GM21526 (cell line): ENCODE measurements around the gene PDCD4.
"Not testable (repeated sequence)": the region's sequence is repeated elsewhere in the genome, so short reads cannot be mapped to it uniquely, and the experiment has no call there.

ENCODE experiments used
- ATAC-seq: cut with Tn5 transposase; IDR thresholded peaks from one replicate; pipeline ENCODE4 v1.9.1; 2021; ENCODE audit warnings: moderate library complexity; ENCODE audit not compliant: unreplicated experiment, low FRiP score

The PDCD4 gene

GRCh38 chr10:110880012-110880411, 8.3 kb downstream of the PDCD4 start:
- no peak for ATAC-seq

GRCh38 chr10:110881247-110881646, 9.5 kb downstream of the PDCD4 start:
- ATAC-seq = no peak

DNA sequence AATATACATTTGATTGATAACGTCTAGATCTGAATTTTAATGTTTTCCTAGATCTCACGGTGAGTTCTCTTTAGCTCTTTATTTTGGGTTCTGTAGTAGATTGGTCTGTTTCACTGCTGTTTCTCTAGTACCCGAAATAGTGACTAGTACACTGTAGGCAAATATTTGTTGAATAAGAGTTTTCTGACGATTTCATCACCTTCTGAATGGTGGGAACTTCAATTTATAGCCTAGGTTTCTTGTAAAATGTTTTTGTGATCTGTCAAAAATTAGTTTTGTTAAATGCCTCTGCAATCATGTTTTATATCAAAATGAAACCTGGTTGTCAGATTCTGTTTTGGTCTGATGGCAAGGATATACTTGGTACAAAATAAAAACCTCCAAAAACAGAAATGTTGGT, 10.2 kb downstream of the PDCD4 start:
- no peak for ATAC-seq

DNA sequence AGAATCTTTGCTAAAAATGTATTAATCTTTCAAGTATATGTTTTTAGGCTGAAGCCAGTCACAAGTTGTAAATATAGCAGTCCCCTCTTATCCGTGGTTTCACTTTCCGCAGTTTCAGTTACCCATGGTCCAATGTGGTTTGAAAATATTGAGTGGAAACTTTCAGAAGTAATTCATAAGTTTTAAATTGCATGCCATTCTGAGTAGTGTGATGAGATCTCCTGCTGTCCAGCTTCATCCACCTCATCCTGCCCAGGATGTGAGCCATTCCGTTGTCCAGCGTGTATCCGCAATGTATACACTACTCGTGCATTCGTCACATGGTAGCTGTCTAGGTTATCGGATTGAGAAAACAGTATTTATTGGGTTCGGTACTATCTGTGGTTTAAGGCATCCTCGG, 12.2 kb downstream of the PDCD4 start:
- ATAC-seq = no peak

GRCh38 chr10:110885932-110886674, 14.4 kb downstream of the PDCD4 start:
- ATAC-seq = no peak

- no peak for ATAC-seq
Observed at GRCh38 chr10:110887560-110887959, 15.8 kb downstream of the PDCD4 start.

DNA sequence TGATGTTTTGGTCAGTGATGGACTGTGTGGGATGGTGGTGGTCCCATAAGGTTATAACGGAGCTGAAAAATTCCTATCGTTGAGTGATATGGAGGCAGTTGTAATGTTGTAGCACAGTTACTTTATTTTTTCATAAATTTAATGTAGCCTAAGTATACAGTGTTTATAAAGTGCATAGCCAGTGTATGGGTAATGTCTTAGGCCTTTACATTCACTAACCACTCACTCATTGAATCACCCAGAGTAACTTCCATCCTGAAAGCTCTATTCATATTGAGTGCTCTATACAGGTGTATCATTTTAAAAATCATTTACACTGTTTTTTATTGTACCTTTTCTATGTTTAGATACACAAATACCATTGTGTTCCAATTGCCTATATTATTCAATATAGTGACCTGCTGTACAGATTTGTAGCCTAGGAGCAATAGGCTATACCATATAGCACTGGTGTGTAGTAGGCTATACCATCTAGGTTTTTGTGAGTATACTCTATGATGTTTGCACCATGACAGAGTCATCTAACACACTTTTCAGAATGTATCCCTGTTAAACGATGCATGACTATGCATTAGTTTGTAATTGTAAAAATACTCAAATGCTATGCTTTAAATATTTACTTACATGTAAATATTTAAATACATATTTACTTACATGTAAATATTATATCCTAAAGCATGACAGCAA, 21.0 kb downstream of the PDCD4 start:
- no peak for ATAC-seq

DNA sequence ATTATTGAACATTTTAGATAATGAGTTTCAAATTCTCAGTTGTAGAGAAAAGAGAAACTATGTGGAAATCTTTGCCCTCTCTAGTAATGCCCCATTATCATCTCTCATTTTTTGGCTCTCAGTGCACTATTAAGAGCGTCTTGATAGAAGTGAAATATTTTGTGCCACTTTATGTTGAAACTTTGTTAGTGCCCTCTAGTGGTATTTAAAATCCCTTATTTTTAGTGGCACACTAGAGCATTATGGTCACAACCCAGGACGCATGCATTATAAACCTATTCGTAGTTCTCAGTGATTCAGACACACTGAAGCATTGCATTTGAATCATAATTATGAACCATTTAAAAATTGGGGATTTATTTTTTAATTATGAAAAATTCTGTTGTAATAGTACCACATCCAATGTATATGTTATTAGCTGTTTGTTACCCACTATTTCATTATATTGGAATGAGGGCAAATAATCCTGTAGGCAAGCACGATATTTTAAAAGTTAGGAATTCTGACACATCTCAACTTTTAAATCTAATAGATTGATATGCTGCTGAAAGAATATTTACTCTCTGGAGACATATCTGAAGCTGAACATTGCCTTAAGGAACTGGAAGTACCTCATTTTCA, 21.9 kb downstream of the PDCD4 start:
- ATAC-seq = peak; percentile 47

DNA sequence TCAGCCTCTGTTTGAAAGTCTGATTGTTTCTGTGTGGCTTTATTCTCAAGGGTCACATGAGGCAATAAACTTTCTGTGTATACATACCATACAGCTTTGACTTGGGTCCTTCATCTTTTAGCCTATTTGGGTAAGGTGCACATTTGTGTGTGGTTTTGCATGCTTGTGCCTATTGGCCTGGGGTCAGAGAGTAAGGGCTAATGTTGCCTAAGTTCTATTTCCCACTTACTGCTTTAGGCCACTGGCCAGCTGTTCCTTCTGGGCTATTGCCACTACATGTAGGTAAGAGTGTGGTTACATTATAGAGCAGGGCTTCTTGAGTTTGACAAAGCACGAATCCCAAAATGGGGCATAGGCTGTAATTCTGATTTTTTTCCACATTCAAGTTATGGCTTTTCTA, 25.5 kb downstream of the PDCD4 start:
- no peak for ATAC-seq

DNA sequence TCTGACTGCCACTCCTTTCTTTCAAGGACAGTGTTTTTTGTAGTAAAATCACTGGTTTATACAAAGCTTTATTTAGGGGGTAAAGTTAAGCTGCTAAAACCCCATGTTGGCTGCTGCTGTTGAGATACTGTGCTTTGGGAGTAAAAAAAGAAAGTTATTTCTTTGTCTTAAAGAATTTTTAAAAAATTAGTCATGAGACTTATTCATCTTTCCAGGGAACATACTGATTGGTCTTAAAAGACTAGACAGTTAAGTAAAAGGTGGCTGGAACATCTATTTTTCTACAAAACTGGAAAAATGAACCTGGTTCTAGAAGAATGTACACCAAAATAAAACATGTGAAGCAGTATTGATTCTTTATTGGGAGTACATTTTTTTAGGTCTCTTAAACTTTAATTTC, 26.7 kb downstream of the PDCD4 start:
- no peak for ATAC-seq

DNA sequence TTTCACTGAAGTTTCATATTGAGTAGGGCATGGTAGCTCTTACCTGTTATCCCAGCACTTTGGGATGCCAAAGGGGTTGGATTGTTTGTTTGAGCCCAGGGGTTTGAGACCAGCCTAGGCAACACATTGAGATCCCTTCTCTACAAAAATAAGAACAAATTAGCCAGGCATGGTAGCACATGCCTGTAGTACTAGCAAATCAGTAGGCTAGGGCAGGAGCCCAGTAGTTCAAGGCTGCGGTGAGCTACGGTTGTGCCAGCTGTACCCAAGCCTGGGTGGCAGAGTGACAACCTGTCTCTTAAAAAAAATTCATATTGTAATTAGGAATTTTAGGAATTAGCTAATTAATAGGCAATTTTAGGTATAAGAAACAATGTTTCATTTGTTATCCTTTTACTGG, 29.3 kb downstream of the PDCD4 start:
- no peak for ATAC-seq

GRCh38 chr10:110901954-110902819, 30.5 kb downstream of the PDCD4 start:
- no peak for ATAC-seq

DNA sequence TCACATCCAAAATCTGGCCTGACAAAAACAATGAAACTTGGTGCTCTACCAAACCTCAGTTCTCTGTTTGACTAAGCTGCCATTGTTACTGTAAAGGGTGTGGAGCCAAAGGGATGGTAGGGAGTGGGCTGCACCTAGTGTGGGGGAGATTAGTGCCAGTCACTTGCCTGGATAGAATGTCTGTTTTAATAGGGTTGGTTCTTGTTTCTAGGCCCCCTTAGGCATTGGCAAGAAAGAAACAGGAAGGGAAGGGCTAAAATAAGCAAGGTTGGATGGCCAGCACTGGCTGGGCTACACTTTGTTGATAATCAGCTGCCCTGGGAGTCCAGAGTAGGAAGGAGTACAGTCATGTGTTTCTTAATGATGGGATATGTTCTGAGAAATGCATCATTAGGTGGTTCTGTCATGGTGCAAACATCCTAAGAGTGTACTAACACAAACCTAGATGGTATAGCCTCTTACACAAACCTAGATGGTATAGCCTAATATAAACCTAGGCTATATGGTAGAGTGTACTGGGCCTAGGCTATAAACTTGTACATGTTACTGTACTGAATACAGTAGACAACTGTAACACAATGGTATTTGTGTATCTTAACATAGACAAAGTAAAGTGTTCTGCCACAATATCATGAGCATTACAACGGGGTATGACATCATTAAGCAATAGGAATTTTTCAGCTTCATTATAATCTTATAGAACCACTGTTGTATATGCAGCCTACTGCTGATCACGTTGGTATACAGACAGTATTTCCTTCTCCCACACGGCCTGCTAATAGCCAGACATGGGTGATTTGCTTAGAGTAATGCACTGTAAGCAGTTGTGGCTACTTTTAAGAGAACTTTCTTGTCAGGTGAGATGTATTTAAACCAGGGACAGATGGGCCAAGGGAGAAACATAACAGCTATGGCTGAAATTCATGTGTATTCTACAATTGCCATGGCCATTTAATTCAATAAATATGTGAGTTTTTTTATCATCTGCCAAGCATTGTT, 31.9 kb downstream of the PDCD4 start:
- ATAC-seq = no peak

DNA sequence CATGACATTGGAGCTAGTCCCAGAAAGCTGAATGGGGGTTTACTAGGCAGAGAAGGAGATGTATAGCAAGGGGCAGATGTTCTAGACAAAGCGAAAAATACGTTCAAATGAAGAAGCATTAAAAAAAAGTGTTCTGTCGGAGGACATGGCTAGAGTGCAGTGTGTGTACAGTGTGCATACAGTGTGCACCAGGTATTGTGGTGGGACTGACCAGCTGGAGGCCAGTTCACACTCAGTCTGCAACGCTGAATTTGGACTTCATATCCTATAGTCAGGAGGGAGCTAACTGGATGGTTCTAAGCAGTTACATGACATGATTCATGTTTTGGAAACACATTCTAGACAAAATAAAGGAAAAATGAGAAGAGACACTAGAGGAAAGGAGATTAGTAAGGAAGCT, 38.4 kb downstream of the PDCD4 start:
- no peak for ATAC-seq

GRCh38 chr10:110912374-110912773, 40.6 kb downstream of the PDCD4 start:
- ATAC-seq = no peak

- no peak for ATAC-seq
Observed at GRCh38 chr10:110914431-110914830, 42.7 kb downstream of the PDCD4 start.

DNA sequence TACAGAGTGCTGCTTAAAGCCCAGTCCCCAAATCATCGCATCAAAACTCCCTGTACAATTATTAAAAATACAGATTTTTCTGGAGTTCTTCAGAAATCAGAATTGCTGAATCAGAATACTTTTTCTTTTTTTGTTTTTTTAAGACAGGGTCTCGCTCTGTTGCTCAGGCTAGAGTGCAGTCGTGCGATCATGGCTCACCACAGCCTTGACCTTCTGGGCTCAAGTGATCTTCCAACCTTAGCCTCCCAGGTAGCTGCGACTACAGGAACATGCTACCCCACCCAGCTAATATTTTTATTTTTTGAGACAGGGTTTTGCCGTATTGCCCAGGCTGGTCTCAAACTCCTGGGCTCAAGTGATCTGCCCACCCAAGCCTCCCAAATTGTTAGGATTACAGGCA, 43.3 kb downstream of the PDCD4 start:
- no peak for ATAC-seq

- ATAC-seq = not testable (repeated sequence)
Observed at GRCh38 chr10:110915600-110915999, 43.9 kb downstream of the PDCD4 start.

- ATAC-seq = no peak
Observed at GRCh38 chr10:110916554-110917346, 45.0 kb downstream of the PDCD4 start.
